GM19025 (cell line): ENCODE results near the gene EMC6.

Experiments
- ATAC-seq: cut with Tn5 transposase; IDR thresholded peaks from one replicate; pipeline ENCODE4 v1.9.1; 2021; ENCODE audit warnings: mild to moderate bottlenecking, low read depth, moderate library complexity; ENCODE audit not compliant: unreplicated experiment

EMC6 gene

DNA sequence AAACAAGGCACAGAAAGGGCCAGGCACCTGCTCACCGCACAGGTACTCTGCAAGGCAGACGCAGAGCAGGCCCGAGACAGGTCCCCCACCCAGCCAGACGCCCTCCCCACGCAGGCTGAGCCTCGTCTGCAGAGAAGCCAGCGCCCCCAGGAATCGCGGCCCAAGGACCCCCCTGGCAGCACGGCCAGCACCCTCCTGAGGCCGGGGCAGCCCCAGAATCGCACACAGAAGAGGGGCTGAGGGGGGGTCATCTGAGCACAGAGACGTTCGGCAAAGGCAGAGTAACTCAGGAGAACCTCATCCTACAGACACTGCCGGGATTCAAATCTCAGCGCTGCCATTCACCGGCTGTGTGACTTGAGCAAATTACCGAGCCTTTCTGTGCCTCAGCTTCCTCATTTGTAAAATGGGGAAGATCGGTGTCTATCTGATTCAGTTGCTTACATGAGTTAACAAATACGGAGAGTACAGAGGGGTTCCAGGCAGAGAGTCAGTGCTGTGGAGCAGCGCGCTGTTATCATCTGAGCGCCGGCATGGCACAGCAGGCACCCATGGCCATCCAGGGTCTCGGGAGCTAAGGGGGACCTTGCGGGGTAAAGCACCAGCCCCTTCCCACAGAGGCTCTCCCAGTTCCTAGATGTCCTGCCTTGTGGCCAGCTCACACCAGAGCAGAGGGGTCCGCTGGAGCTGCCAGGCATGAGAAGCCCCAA lies 10.4 kb downstream of the EMC6 start:
- ATAC-seq: no peak

DNA sequence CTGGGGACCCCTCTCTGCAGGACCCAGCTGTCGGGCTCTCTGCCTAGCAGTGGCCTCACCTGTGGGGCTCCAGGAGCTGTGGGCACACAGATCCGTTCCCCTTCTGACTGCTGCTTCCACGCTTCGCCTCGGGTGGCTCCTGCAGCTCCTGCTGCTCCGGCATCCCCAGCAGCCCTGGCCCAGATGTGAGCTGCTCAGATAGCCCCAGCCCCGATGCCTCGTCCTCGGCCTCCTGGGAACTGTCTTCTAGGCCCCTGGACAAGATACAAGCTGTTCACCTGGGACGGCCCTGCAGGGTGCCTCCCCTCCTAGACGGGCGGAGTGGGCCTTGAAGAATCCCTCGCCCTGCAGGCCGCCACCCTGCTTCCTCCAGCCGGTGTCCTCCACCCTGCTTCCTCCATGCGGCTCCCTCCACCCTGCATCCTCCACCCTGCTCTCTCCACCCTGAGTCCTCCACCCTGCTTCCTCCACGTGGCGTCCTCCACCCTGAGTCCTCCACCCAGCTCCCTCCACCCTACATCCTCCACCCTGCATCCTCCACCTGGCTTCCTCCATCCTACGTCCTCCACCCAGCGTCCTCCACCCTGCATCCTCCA lies 11.0 kb downstream of the EMC6 start:
- no peak for ATAC-seq

DNA sequence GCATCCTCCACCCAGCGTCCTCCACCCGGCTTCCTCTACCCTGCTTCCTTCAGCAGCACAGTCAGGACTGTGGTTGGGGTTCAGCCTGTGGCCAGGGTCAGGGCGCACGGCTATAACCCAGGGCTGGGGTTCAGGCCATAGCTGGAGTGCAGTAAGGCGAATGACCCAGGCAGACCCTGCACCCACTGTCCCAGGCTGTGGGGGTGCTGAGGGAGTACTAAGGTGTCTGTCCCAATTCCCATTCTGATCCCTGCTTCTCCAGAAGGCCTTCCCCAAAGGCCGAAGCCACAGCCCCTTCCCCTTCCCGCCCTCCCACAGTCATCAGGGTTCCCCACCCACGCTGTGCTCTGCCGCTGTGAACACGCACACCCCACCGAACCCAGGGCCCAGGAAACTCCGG lies 12.4 kb downstream of the EMC6 start:
- no peak for ATAC-seq

DNA sequence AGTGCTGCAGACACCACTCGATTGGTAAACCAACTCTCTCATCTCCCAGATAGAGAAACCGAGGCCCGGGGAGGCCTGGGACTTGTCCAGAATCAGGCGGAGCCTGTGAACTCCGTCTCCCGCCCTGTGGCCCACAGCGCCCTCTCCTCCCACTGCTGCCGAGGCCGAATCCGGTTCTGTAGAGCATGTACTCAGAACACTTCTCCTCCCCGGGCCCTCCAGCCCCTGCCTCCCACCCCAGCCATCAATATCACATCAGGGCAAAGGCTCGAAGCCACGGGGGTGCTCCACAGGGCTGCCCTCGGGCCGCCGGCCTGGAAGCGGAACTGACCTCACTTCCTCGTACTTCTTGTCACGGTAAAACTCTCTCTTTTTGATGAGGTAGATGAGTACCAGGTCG lies 13.0 kb downstream of the EMC6 start:
- ATAC-seq: no peak

- no peak for ATAC-seq
These were observed 13.4 kb downstream of the EMC6 start for GRCh38 chr17:3682033-3682432.

GRCh38 chr17:3683054-3683511 lies 14.5 kb downstream of the EMC6 start:
- ATAC-seq: no peak

DNA sequence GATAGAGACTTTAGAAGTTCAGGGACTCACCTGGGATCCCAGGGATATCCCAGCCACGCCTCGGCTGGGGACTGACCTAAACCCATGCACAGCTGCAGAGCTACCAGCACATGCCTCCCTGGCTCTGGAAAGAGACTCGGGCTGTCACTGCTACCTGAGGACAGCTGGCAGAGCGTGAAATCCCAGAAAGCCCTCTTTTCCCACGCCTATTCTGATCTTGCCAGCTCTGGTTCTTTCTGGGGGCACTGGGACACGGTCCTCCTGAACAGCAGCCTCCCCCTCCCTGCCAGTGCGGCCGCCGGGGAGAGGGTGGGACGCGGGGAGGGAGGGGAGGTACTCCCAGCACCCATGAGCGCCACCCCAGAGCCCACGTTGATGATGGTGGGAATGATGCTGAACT lies 16.6 kb downstream of the EMC6 start:
- no peak for ATAC-seq

GRCh38 chr17:3688027-3688553 lies 19.5 kb downstream of the EMC6 start:
- no peak for ATAC-seq

DNA sequence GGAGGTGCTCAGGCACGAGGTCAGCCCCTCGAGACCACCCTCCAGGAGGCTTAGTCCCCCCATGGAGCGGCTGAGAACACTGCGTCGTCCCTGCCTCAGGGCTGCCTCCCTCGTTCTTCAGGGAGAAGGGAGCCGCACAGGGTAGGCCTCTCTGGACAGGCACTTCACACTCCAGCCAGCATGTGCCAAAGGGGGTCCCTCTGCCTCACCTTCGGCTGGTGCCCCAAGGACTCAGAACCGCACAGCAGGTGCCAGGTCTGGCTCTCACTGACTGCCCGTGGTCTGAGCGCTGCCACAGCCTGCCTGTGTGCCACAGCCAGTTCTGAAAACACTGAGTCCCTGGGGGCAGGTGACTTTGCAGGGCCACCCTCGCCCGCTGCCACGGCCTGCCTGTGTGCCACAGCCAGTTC lies 20.2 kb downstream of the EMC6 start:
- ATAC-seq: no peak

DNA sequence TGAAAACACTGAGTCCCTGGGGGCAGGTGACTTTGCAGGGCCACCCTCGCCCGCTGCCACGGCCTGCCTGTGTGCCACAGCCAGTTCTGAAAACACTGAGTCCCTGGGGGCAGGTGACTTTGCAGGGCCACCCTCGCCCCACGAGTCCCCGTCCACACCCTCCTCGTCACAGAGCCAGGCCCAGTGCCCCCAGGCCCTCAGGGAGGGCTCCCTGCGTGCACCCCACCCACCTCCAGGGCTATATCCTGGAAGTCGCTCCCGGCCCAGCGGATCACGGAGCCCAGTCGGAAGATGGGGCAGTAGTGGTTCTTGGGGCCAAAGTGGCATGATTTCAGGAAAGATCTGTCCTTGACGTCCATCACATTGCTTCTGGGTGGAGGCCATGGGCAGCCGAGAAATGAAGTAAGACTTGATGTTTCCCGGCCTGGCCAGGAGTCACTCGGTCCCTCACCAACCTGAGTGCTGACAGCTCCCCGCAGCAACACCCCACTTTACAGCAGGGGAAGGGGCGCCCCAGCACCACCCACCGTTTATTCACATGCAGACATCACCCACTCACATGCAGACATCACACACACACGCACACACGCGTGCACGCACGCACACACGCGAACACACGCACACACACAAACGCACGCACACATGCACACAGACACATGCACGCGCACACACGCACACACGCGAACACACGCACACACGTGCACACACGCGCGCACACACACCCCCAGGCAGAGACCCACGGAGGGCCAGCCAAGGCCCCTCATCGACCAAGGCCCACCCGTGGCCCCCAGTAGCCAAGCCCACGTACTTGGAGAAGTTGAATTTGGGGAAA lies 20.9 kb downstream of the EMC6 start:
- ATAC-seq: no peak

DNA sequence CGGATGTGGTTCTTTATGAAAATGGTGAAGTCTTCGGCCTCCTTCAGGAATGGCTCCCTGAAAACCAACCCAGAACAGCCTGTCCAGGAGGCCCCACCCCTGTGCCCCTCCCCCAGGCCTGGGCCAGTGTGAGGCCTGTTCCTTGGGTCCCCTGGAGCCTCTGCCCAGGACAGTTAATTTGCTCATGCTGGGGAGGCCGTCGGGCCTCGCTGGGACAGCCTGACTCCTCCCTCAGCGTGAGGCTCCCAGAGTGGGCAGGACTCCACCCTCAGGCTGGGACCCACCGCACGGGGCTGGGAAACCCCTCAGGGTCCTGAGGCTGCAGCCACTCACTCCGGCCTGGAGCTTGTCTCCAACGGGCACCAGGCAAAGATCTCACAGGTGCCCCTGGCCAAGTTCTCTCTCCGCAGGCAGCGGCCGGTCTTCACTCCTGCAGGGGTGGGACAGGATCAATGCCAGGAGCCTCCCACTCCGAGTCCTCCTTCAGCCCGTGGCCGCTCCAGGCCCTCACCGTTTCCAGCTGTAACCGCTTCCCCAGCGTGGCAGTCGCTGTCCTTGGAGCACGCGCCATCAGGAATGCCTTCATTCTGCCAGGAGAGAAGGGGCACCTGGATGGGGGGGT lies 21.6 kb downstream of the EMC6 start:
- no peak for ATAC-seq

GRCh38 chr17:3691617-3692067 lies 23.0 kb downstream of the EMC6 start:
- ATAC-seq: no peak

- ATAC-seq: no peak
These were observed 23.7 kb downstream of the EMC6 start for GRCh38 chr17:3692346-3692745.

GRCh38 chr17:3693141-3693540 lies 24.5 kb downstream of the EMC6 start:
- no peak for ATAC-seq

DNA sequence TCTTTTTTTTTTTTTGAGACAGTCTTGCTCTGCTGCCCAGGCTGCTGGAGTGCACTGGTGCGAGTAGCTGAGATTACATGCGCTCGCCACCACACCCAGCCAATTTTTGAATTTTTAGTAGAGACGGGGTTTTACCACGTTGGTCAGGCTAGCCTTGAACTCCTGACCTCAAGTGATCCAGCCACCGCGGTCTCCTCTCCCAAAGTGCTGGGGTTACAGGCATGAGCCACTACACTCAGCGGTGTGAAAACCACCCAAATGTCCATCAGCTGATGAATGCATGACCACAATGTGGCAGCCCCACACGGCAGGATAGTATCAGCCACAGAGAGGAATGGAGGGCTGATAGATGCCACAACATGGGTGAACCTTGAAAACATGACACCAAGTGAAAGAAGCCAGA lies 25.2 kb downstream of the EMC6 start:
- peak; percentile 39 for ATAC-seq

DNA sequence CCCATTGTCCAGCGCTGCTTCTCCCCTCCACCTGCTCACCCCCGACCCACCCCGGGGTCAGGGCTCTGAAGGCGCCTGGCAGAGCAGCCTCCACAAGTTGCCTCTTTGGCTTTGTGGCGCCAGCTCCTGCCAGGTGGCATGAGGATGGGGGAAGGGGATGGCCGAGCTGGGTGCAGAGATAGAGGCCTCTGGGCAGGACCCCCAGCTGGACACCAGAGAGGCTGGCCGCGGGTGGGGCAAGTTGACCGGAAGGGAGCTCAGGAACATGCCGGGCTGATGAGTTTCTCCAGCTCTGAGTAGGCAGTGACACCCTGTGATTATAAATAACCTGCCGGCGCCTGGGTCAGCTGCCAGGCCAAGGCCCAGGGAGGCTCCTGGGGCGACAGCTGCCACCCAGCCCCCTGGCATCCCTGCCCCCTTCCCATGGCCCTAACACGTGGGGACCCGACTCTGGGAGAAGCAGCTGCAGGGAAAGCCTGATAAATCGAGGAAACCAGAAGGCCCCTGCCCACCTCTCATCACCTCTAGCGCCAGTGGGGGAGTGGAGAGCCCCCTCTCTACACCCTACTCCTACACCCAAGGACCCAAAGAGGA lies 26.6 kb downstream of the EMC6 start:
- ATAC-seq: no peak

DNA sequence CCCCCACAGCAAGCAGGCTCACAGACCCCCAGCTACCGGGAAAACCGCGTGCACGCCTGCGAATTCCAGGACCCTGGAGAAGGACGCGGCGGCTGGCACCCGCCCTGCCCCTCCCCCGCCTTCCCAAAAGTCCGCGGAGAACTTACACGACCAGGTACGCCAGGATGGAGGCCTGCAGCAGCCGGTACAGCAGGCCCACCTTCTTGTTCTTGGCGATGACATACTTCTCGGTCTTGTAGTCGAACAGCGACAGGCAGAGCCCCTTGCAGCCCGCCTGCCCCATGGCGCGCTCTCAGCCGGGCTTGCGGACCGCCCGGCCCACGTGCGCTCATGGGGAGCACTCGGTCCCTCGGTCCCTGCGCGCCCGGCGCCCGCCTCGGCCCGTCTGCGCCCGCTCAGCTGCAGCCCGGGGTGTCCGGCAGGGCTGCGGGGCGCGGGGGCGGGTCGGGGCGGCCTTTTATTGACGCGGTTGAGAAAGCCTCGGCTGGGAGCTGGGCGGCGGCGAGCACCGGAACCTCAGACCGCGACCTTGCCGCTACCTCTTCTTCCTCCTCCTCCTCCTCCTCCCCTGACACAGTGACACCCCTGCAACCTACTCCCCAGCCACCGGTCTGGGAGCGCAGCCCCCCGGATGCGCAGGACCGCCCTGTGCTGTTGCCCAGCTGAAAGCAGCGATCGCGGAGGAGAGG lies 27.3 kb downstream of the EMC6 start, which contains the start of gene P2RX5:
TSS of gene P2RX5 (minus strand) at position 433 of the 689 bp plus-strand sequence. CDS start at position 283, 150 bp downstream.
- no peak for ATAC-seq

GRCh38 chr17:3697103-3697476 lies 28.5 kb downstream of the EMC6 start:
- no peak for ATAC-seq

DNA sequence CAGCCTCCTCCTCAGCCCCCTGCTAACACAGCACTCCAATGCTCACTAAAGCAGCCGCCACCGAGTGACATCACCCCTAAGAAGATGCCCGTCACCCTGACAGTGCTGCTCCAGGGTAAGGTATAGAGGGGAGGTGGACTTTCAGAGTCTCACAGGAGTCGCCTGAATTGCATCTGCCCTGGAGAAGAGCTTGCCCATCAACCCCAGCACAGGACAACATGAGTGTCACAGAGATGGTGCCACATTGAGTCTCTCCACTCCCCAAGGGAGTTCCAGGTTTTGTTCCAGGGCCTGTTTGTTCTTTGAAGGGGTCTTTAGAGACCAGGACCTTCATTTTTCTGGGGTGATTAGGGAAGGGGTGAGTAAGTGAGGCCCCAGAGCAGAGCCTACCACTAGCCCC lies 29.5 kb downstream of the EMC6 start:
- ATAC-seq: no peak

GRCh38 chr17:3699951-3700350 lies 31.3 kb downstream of the EMC6 start:
- ATAC-seq: no peak
